GM19240 (cell line): ENCODE data around the gene PISD.

ENCODE experiments used
- DNase-seq: peaks from one replicate; pipeline ENCODE4 v3.0.0; 2011; ENCODE audit warnings: low spot score; ENCODE audit not compliant: insufficient read length

PISD gene

GRCh38 chr22:31626427-31627150, 35.4 kb downstream of the PISD start:
- no peak for DNase-seq

GRCh38 chr22:31625661-31626426, 36.2 kb downstream of the PISD start:
- DNase-seq = no peak

DNA sequence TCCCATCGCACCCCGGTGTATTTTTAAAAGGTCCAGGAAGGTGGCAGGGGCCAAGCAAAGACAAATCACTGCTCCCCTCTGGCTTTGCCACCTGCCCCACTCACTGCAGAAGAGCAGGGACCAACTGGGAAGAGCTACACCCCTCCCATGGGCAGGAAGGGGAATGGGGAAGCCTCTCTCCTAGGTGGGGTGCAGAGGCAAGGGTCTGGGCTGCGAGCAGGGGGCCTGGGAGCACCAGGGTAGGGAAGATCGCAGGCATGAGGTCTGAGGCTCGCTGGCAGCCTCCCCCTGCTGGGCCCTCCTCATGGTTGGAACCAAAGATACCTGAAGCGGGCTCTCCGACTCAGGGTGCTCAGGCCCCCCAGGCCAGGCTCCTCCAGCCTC, 36.8 kb downstream of the PISD start:
- DNase-seq = no peak

DNA sequence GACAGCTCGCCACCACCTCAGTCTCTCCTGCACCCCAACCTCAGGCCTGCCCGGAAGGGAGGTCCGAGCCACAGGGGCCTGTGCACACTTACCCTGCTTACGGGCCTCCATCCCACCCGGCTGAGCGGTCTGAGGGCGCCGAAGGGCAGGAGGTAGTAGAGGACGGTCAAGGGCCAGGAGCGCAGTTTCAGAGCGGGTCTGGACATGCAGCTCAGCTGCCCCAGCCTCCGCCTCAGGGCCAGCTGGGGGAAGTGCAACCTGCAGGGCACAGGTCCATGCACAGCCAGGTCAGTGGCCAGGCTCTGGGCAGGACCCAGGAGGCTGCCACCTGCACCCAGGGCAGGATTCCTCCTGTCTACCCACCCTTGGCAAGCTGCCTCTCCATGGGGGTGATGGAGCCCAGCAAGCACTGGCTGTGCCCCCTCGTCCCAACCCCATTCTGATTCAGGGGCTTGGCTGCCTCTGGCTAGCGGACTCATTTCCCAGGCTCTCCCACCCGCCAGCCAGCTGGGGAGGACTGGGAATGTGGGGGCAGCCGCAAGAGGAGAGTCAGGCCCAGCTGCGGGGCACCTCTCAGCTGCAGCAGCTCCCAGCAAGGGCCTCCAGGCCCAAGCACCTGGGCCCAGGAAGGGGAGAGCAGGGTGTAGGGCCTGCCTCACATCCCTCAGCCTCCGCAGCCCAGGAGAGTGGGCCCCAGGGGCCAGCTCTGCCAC, 38.3 kb downstream of the PISD start:
- DNase-seq = no peak

DNA sequence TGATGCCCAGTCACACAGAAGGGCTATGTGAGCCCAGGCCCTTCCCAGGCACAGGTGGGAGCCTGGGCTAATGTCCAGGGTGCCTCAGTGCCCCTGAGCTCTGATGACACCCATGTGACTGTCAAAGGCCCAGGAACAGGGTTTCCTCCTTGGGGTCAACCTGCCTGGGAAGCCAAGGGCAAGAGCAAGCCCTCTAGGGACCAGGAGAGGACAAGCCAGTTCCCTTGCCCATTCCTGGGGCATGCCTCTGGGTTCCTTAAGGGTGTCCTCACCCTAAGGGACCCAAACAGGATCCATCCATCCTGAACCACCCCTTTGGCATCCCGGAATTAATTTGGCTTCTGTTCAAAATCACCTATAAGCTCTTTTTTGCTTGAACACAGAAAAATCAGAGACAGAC, 39.0 kb downstream of the PISD start:
- no peak for DNase-seq

GRCh38 chr22:31621507-31622124, 40.4 kb downstream of the PISD start:
- no peak for DNase-seq

DNA sequence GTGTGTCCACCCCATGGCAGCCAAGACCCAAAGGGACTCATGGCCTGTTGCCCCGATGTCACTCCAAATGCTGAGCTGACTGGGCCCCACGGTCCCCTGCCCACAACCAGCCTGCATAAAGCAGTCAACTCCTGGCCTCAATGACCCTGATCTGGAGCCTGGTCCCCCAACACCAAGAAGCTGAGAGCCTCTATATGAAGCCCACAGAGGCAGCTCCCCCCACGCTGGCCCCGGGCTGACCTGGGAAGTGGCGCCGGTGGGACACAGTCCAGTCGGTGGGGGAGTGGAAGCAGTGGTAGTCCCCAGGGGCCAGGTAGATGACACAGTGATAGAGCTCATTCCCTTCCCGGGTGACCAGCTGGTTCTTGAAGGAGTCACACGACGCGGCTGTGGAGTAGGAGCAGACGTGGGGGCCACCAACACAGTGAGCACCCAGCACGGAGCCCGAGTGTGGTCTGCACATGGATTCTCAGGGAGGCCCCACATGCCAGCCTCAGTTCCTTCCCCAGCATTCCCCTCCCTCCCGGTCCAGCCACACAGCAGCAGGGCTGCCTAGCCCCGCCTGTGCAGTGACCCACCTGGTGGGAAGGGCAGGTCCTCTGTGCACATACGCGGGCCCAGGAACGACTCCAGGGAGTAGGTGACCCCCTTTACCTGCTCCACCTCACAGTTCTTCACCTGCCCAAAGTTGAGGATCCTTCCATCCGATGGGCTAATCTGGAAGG, 41.1 kb downstream of the PISD start:
- DNase-seq = no peak

GRCh38 chr22:31619611-31620300, 42.3 kb downstream of the PISD start:
- DNase-seq = no peak

DNA sequence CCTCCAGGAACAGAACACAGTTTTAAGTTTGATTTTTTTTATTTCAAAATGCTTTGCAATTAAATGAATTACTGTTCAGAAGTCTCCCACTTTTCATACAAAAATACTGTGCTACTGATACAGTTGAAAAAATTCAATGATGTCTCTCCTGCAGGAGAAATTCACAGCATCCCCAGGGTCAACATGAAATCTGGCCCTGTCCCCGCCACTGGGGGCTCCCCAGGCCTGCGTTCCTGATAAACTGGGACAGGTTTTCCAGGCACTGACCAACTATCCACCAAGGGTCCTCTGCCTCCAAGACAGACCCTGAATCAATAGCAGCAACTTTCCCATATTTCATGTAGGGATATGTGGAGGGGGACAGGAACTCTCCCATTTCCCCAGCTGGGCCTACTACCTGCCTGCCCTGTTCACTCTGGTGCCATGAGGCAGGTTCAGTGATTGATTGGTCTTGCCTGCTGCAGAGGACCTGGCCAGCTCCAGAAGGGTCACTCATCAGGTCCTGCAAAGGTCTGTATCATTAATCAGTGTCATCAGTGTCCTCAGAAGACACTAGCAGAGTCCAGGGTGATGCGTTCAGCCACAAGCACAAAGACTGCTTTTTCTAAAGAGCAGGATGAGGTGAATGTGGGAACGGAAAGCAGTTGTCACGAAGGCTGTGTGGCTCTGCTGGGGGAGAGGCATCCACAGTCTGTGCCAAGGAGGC, 43.4 kb downstream of the PISD start:
- no peak for DNase-seq

DNA sequence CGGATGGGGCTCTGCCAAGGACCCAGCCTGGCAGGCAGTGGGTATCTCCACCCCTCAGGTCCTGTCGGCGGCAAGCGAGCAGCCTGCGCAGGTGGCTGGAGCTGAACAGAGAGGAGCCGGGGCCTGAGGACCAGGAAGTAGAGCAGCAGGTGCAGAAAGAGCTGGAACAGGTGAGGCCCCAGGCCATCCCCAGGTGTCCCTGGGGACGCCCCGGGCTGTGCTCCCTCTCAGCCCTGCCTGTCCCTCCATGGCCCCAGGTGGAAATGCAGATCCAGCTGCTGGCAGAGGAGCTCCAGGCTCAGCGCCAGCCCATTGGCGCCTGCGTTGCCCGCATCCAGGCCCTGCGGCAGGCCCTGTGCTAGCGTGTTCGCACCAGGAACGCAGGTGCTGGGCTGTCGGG, 44.0 kb downstream of the PISD start:
- no peak for DNase-seq

GRCh38 chr22:31616315-31616980, 45.6 kb downstream of the PISD start:
- DNase-seq = peak; percentile 63

DNA sequence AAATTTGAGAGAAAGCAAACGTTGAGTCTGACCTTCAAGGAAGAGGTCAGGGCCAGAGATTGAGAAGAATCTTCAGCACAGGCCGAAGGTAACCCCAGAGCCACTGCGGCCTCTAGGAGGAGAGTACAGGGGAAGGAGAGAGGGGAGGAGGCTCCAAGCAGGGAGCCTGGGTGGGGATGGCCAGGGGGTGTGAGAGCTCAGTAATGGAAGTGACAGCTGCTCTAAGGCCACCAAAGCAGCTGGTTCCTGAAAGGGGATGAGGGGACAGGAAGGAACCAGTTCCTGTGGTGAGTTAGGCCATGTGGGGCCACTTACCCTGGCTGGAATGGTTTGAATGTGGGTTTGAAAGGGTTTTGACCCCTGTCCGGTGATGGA, 46.1 kb downstream of the PISD start:
- no peak for DNase-seq

- no peak for DNase-seq
Observed at GRCh38 chr22:31615491-31615860, 46.5 kb downstream of the PISD start.

DNA sequence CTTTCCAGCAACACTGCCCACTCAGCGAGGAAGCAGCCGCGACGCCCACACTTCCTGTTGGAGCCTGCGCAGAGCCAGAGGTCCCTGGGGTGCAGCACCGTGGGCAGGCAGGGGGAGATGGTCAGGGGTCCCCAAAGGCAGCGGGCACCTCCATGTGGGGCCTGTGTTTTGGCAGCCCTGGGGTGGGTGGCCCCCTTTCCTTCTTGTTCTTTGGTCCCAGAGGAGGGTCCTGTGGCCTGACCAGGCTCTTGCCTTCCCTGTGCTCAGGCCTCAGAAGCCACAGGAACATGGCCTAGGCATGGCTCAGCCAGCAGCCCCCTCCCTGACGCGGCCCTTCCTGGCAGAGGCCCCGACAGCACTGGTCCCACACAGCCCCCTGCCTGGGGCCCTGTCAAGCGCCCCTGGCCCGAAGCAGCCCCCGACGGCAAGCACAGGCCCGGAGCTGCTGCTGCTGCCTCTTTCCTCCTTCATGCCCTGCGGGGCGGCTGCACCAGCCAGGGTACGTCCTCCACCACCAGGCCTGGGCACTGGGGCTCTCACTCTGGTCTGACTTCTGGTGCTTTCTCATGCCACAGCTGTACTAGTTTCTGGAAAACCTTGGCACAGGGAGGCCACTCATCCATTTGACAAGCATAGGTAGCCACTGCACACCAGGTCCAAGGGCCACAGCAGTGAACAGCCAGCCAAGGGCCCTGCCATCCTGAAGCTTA, 47.1 kb downstream of the PISD start:
- DNase-seq = no peak

DNA sequence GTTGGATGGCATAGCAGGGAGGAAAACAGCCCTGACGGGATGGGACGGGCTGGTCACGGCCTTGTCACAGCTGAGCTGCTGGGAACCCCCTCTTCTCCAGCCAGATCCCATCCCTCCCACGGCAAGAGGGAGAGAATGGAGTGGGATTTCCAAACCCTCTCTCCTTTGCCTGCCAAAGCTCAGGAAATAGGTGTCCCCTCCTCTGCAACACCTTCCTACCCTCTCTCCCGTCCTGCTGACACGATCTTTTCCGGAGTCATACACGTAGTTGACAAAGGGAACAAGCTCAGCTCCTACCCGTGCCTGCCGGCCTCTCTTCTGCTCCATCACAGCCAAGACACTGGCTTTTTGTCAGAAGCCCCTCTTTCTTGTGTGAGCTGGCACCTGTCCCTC, 48.1 kb downstream of the PISD start:
- no peak for DNase-seq

- DNase-seq = no peak
Observed at GRCh38 chr22:31613286-31613903, 48.6 kb downstream of the PISD start.

DNA sequence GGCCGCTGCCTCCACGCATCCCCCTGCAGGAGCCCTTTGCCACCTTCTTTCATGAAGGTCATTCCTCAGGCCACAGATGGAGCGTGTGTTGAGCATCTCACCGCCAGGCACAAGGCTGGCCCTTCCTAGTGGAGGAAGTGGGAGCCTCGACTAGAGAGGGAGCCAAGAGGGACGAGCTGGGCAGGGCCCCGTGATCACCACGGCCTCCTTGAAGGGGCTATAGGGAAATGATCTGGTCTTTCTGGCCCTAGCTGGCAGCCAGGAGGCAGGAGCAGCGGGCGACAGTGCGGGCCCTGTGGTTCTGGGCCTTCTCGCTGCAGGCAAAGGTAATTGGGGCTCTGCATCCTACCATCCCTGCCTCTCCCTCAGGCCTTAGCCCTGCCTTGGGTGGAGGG, 49.1 kb downstream of the PISD start:
- DNase-seq = no peak

- no peak for DNase-seq
Observed at GRCh38 chr22:31611061-31611760, 50.8 kb downstream of the PISD start.
